RPMI7951 (cell line): Measurements from ENCODE around the gene PGBD1. TPM values are rescaled to one million over a fixed set of nuclear protein-coding genes. Genes with fewer than 3 reads are reported as not detected.
"Not testable (repeated sequence)": the region's sequence is repeated elsewhere in the genome, so short reads cannot be mapped to it uniquely, and the experiment has no call there.

ENCODE experiments used
- DNase-seq: peaks from one replicate; pipeline ENCODE4 v3.0.0-alpha.2; 2012; ENCODE audit warnings: low read depth
- total RNA-seq: library from RNA; depleted of rRNA; stranded (reverse); fragments of >200 nt; shearing (Covaris generic); gene quantifications from 2 replicates; pipeline ENCODE4 v1.2.3, GENCODE V29; 2014

Gene PGBD1
- total RNA-seq, 1 experiment from 2014 or later: 14.4 TPM

- DNase-seq: no peak
Observed at GRCh38 chr6:28267695-28268059, 13.7 kb upstream of the PGBD1 start.

- peak; percentile 89 for DNase-seq
Observed at GRCh38 chr6:28269492-28269891, 11.9 kb upstream of the PGBD1 start.

- no peak for DNase-seq
Observed at GRCh38 chr6:28274888-28275287, 6.5 kb upstream of the PGBD1 start.

- DNase-seq: no peak
Observed at GRCh38 chr6:28277746-28278145, 3.6 kb upstream of the PGBD1 start.

- DNase-seq: no peak
Observed at GRCh38 chr6:28280595-28281287, 631 bp upstream of the PGBD1 start.

- peak; percentile 19 for DNase-seq
Observed at GRCh38 chr6:28282926-28283325, 1.6 kb downstream of the PGBD1 start.

GRCh38 chr6:28291573-28291972 is 10.2 kb downstream of the PGBD1 start:
- no peak for DNase-seq

GRCh38 chr6:28295326-28295725 is 14.0 kb downstream of the PGBD1 start:
- DNase-seq: no peak

GRCh38 chr6:28296520-28297060 is 15.2 kb downstream of the PGBD1 start:
- DNase-seq: no peak

- no peak for DNase-seq
Observed at GRCh38 chr6:28303570-28303969, 22.2 kb downstream of the PGBD1 start.

GRCh38 chr6:28306363-28306762 is 25.0 kb downstream of the PGBD1 start:
- DNase-seq: not testable (repeated sequence)

GRCh38 chr6:28311139-28311823 is 29.9 kb downstream of the PGBD1 start:
- DNase-seq: no peak

- DNase-seq: no peak
Observed at GRCh38 chr6:28312939-28313338, 31.6 kb downstream of the PGBD1 start.

GRCh38 chr6:28315628-28316027 is 34.3 kb downstream of the PGBD1 start:
- DNase-seq: peak; percentile 40

GRCh38 chr6:28317866-28318265 is 36.5 kb downstream of the PGBD1 start:
- DNase-seq: peak; percentile 17

GRCh38 chr6:28322661-28323060 is 41.3 kb downstream of the PGBD1 start:
- DNase-seq: no peak

GRCh38 chr6:28323813-28324424 is 42.5 kb downstream of the PGBD1 start:
- no peak for DNase-seq

GRCh38 chr6:28326371-28326948 is 45.1 kb downstream of the PGBD1 start:
- DNase-seq: no peak

- no peak for DNase-seq
Observed at GRCh38 chr6:28330041-28330440, 48.7 kb downstream of the PGBD1 start.

- DNase-seq: no peak
Observed at GRCh38 chr6:28333047-28333446, 51.7 kb downstream of the PGBD1 start.

- DNase-seq: no peak
Observed at GRCh38 chr6:28333599-28334018, 52.2 kb downstream of the PGBD1 start.

GRCh38 chr6:28334286-28335039 is 53.1 kb downstream of the PGBD1 start:
- no peak for DNase-seq
